Naive thymus-derived CD4-positive, alpha-beta T cell (primary cell): ENCODE measurements around the gene AP5S1. TPM values are rescaled to one million over a fixed set of nuclear protein-coding genes. Genes with fewer than 3 reads are reported as not detected.
A peak's percentile ranks its signal among the peaks of the same experiment; 100 is the strongest.

ENCODE experiments used
- ATAC-seq: fragments of 150-1000 bp; cut with Tn5 transposase; 2 replicates; pipeline ENCODE4 v1.10.0; 2021; ENCODE audit warnings: mild to moderate bottlenecking, moderate library complexity
- CTCF ChIA-PET: fragments of 350-600 bp; sonication (Branson Sonifier 250); formaldehyde crosslinking; loops from one replicate; lab custom pipeline; 2021; ENCODE audit warnings: antibody characterized with exemption; lab: Charles Lee
- POLR2A ChIA-PET: fragments of 350-600 bp; sonication (Branson Sonifier 250); formaldehyde crosslinking; loops from one replicate; lab custom pipeline; 2021; ENCODE audit warnings: antibody characterized with exemption, inconsistent platforms; lab: Charles Lee
- DNase-seq, 9 donors: peaks; one replicate each; pipeline versions ENCODE4 v3.0.0 to v3.0.0-alpha.2; 2020 to 2022; ENCODE audit warnings: mixed read lengths in 1 of 9
- H3K27ac ChIP-seq: one replicate; pipeline ENCODE4 v1.7.0; 2013; ENCODE audit warnings: mild to moderate bottlenecking, low read depth, low read length, moderate library complexity
- H3K27me3 ChIP-seq, 2 donors: one replicate each; pipeline ENCODE4 v1.7.0; 2013; ENCODE audit warnings: low read length in 2 of 2, mild to moderate bottlenecking in 2 of 2, moderate library complexity in 2 of 2; ENCODE audit not compliant: control insufficient read depth in 2 of 2, insufficient read depth in 2 of 2
- H3K36me3 ChIP-seq, 3 experiments: 1 replicate in 2 of 3; 2 replicates in 1 of 3; pipeline ENCODE4 v1.7.0; 2013; ENCODE audit warnings: low read length in 3 of 3, mild to moderate bottlenecking in 3 of 3, moderate library complexity in 1 of 3; ENCODE audit not compliant: insufficient read depth in 3 of 3, control insufficient read depth in 2 of 3
- H3K4me1 ChIP-seq, 2 donors: one replicate each; pipeline ENCODE4 v1.7.0; 2013; ENCODE audit warnings: low read length in 2 of 2, mild to moderate bottlenecking in 2 of 2, moderate library complexity in 1 of 2; ENCODE audit not compliant: control insufficient read depth in 2 of 2, insufficient read depth in 2 of 2
- H3K4me3 ChIP-seq: 2 replicates; pipeline ENCODE4 v1.7.0; 2013; ENCODE audit warnings: mild to moderate bottlenecking, low read length
- H3K9me3 ChIP-seq, 3 experiments: 1 replicate in 2 of 3; 2 replicates in 1 of 3; pipeline ENCODE4 v1.7.0; 2013; ENCODE audit warnings: low read length in 3 of 3; ENCODE audit not compliant: control insufficient read depth in 2 of 3
- H3K27ac Mint-ChIP-seq, 9 donors: one replicate each; pipeline ENCODE4 v1.8.0; 2020 to 2022; ENCODE audit warnings: mixed read lengths in 9 of 9, mild to moderate bottlenecking in 8 of 9, moderate library complexity in 5 of 9, inconsistent platforms in 2 of 9
- H3K27me3 Mint-ChIP-seq, 5 donors: one replicate each; pipeline ENCODE4 v1.8.0; 2021 to 2022; ENCODE audit warnings: mixed read lengths in 5 of 5, mild to moderate bottlenecking in 1 of 5
- H3K36me3 Mint-ChIP-seq, 5 donors: one replicate each; pipeline ENCODE4 v1.8.0; 2020 to 2022; ENCODE audit warnings: mixed read lengths in 5 of 5, mild to moderate bottlenecking in 3 of 5, inconsistent platforms in 1 of 5
- H3K4me1 Mint-ChIP-seq, 7 donors: one replicate each; pipeline ENCODE4 v1.8.0; 2020 to 2022; ENCODE audit warnings: mixed read lengths in 7 of 7, mild to moderate bottlenecking in 3 of 7, inconsistent platforms in 1 of 7
- H3K4me3 Mint-ChIP-seq, 10 donors: one replicate each; pipeline ENCODE4 v1.8.0; 2020 to 2022; ENCODE audit warnings: mild to moderate bottlenecking in 10 of 10, mixed read lengths in 10 of 10, moderate library complexity in 6 of 10, inconsistent platforms in 2 of 10
- H3K9me3 Mint-ChIP-seq, 11 donors: one replicate each; pipeline ENCODE4 v1.8.0; 2020 to 2022; ENCODE audit warnings: mixed read lengths in 11 of 11, mild to moderate bottlenecking in 4 of 11, inconsistent platforms in 1 of 11, moderate library complexity in 1 of 11
- intact Hi-C, 2 donors: fragments of 100-400 bp; cut with micrococcal nuclease; formaldehyde crosslinking; loops; one replicate each; pipeline ENCODE4 v1.15.1; 2023
- polyA plus RNA-seq, 2 donors: library from polyadenylated mRNA; unstranded; fragments of 300-500 nt; fragmentation: Illumina TruSeq; gene quantifications; one replicate each; pipeline ENCODE4 v1.2.3, GENCODE V29; 2021
- total RNA-seq, 6 experiments: library from RNA in 5 of 6; stranded (reverse) in 5 of 6; gene quantifications; 1 replicate in 5 of 6; 2 replicates in 1 of 6; pipeline ENCODE4 v1.2.3 and lab custom pipeline; 2021 to 2026

The AP5S1 gene
- total and polyA plus RNA-seq, 7 experiments from 2014 or later, result 7.9 to 25.9 (median 12.3) TPM

GRCh38 chr20:3867802-3868201, 47.5 kb downstream of the AP5S1 start:
- POLR2A ChIA-PET, result no interaction called here
- H3K9me3 Mint-ChIP-seq, result no peaks in the 10 kb centered on the region

GRCh38 chr20:3869839-3870634, 49.7 kb downstream of the AP5S1 start:
- CTCF ChIA-PET, result no interaction called here
- POLR2A ChIA-PET, result no interaction called here
- ATAC-seq, result no peak

More at GRCh38 chr20:3867802-3868201, 47.5 kb downstream of the AP5S1 start:
- Mint-ChIP-seq H3K27ac (peak overlapping the region in 4 of 9 donors; percentile 5 to 42 (median 37)), H3K4me1 (peaks cover 0 to 10% (median 4%) of the 10 kb centered on the region in 7 donors), H3K27me3 (no peaks in the 10 kb centered on the region), H3K4me3 (no peak overlapping the region), H3K36me3 (peaks cover 5 to 27% (median 14%) of the 10 kb centered on the region in 5 donors)
- Histone ChIP-seq H3K9me3 (no peaks in the 10 kb centered on the region), H3K27me3 (no peaks in the 10 kb centered on the region), H3K36me3 (peaks cover 14 to 79% (median 15%) of the 10 kb centered on the region in 3 experiments), H3K27ac (no peak overlapping the region), H3K4me3 (no peak overlapping the region), H3K4me1 (no peaks in the 10 kb centered on the region)
- intact Hi-C loops, result no loop called here
- CTCF ChIA-PET, result interaction anchor here (0.6 to 1.5 kb wide), 2 partner anchors 20 to 80 kb away, joined by 3 read pairs; no protein-coding TSS in a partner anchor
- no peak for DNase-seq
- no peak for ATAC-seq

GRCh38 chr20:3871550-3872265, 51.4 kb downstream of the AP5S1 start:
- no peak overlapping the region for H3K4me3 ChIP-seq
- Mint-ChIP-seq H3K4me1 (peaks cover 15 to 33% (median 26%) of the 10 kb centered on the region in 7 donors), H3K4me3 (no peak overlapping the region), H3K27me3 (no peaks in the 10 kb centered on the region), H3K27ac (peak overlapping the region in 4 of 9 donors; percentile 6 to 64 (median 16)), H3K36me3 (peaks cover 0 to 24% (median 9%) of the 10 kb centered on the region in 5 donors), H3K9me3 (no peaks in the 10 kb centered on the region)
- H3K4me1 ChIP-seq, result no peaks in the 10 kb centered on the region
- H3K27ac ChIP-seq, result no peak overlapping the region
- POLR2A ChIA-PET, result no interaction called here
- peaks cover 0 to 58% (median 0%) of the 10 kb centered on the region in 3 experiments for H3K36me3 ChIP-seq
- intact Hi-C loops, result no loop called here
- no peaks in the 10 kb centered on the region for H3K27me3 ChIP-seq
- ATAC-seq (no peak), DNase-seq (no peak)
- H3K9me3 ChIP-seq, result no peaks in the 10 kb centered on the region
- CTCF ChIA-PET, result no interaction called here

More at GRCh38 chr20:3869839-3870634, 49.7 kb downstream of the AP5S1 start:
- Histone ChIP-seq H3K9me3 (no peaks in the 10 kb centered on the region), H3K4me3 (no peak overlapping the region), H3K27ac (peak overlapping the region; percentile 13), H3K4me1 (no peaks in the 10 kb centered on the region), H3K27me3 (no peaks in the 10 kb centered on the region), H3K36me3 (peaks cover 0 to 75% (median 4%) of the 10 kb centered on the region in 3 experiments)
- Mint-ChIP-seq H3K9me3 (no peaks in the 10 kb centered on the region), H3K4me1 (peaks cover 8 to 21% (median 17%) of the 10 kb centered on the region in 7 donors), H3K4me3 (no peak overlapping the region), H3K27ac (peak overlapping the region in 3 of 9 donors; percentile 22 to 77 (median 31)), H3K36me3 (peaks cover 0 to 24% (median 9%) of the 10 kb centered on the region in 5 donors), H3K27me3 (no peaks in the 10 kb centered on the region)
- DNase-seq, result no peak
- intact Hi-C loops, result no loop called here

- H3K36me3 ChIP-seq, result peaks cover 0 to 41% (median 0%) of the 10 kb centered on the region in 3 experiments
Observed at GRCh38 chr20:3873507-3873906, 53.2 kb downstream of the AP5S1 start.

GRCh38 chr20:3874194-3874844, 54.0 kb downstream of the AP5S1 start:
- intact Hi-C loops, result no loop called here
- Mint-ChIP-seq H3K27ac (peak overlapping the region in 5 of 9 donors; percentile 26 to 87 (median 38)), H3K4me3 (peak overlapping the region in 1 of 10 donors; percentile 11), H3K9me3 (no peaks in the 10 kb centered on the region), H3K27me3 (no peaks in the 10 kb centered on the region), H3K4me1 (peaks cover 15 to 33% (median 26%) of the 10 kb centered on the region in 7 donors), H3K36me3 (peaks cover 0 to 28% (median 9%) of the 10 kb centered on the region in 5 donors)
- Histone ChIP-seq H3K27me3 (no peaks in the 10 kb centered on the region), H3K36me3 (peaks cover 0 to 41% (median 0%) of the 10 kb centered on the region in 3 experiments), H3K4me1 (no peaks in the 10 kb centered on the region), H3K4me3 (no peak overlapping the region), H3K27ac (no peak overlapping the region), H3K9me3 (no peaks in the 10 kb centered on the region)
- ATAC-seq (no peak), DNase-seq (no peak)
- CTCF ChIA-PET, result no interaction called here
- POLR2A ChIA-PET, result no interaction called here

More at GRCh38 chr20:3873507-3873906, 53.2 kb downstream of the AP5S1 start:
- POLR2A ChIA-PET, result no interaction called here
- no peak for ATAC-seq
- H3K9me3 ChIP-seq, result no peaks in the 10 kb centered on the region
- Mint-ChIP-seq H3K27ac (peak overlapping the region in 2 of 9 donors; percentile 25 to 26), H3K36me3 (peaks cover 0 to 24% (median 9%) of the 10 kb centered on the region in 5 donors), H3K4me3 (no peak overlapping the region), H3K27me3 (no peaks in the 10 kb centered on the region), H3K4me1 (peaks cover 15 to 33% (median 26%) of the 10 kb centered on the region in 7 donors), H3K9me3 (no peaks in the 10 kb centered on the region)
- H3K4me1 ChIP-seq, result no peaks in the 10 kb centered on the region
- no peaks in the 10 kb centered on the region for H3K27me3 ChIP-seq
- H3K27ac ChIP-seq, result no peak overlapping the region
- no peak overlapping the region for H3K4me3 ChIP-seq
- DNase-seq, result no peak
- CTCF ChIA-PET, result no interaction called here
- intact Hi-C loops, result no loop called here

GRCh38 chr20:3875378-3875974, 55.1 kb downstream of the AP5S1 start:
- intact Hi-C loops, result no loop called here

More at GRCh38 chr20:3875378-3875974, 55.1 kb downstream of the AP5S1 start:
- Mint-ChIP-seq H3K9me3 (no peaks in the 10 kb centered on the region), H3K36me3 (peaks cover 0 to 28% (median 9%) of the 10 kb centered on the region in 5 donors), H3K27me3 (no peaks in the 10 kb centered on the region), H3K4me3 (no peak overlapping the region), H3K4me1 (peaks cover 15 to 33% (median 26%) of the 10 kb centered on the region in 7 donors), H3K27ac (peak overlapping the region in 5 of 9 donors; percentile 3 to 51 (median 42))
- peaks cover 0 to 34% (median 0%) of the 10 kb centered on the region in 3 experiments for H3K36me3 ChIP-seq
- no peak for DNase-seq
- H3K4me1 ChIP-seq, result no peaks in the 10 kb centered on the region
- H3K9me3 ChIP-seq, result no peaks in the 10 kb centered on the region
- CTCF ChIA-PET, result interaction anchor here (0.7 kb wide), 1 partner anchor 208 kb away, joined by 3 read pairs; no protein-coding TSS in a partner anchor
- no peak overlapping the region for H3K27ac ChIP-seq
- H3K27me3 ChIP-seq, result no peaks in the 10 kb centered on the region
- POLR2A ChIA-PET, result interaction anchor here (0.6 to 1.2 kb wide), 2 partner anchors 49 to 118 kb away, joined by 3 to 5 read pairs; no protein-coding TSS in a partner anchor
- H3K4me3 ChIP-seq, result no peak overlapping the region
- no peak for ATAC-seq
